ENCODE data around the gene DNAJC27. TPM values are rescaled to one million over a fixed set of nuclear protein-coding genes. Genes with fewer than 3 reads are reported as not detected.
"Not testable (repeated sequence)": the region's sequence is repeated elsewhere in the genome, so short reads cannot be mapped to it uniquely, and the experiment has no call there.

Gene DNAJC27
- polyA plus RNA-seq (2012; ENCODE audit: insufficient read depth, insufficient read length, low read depth), result 2.2 TPM

- TF ChIP-seq CTCF (IDR thresholded peaks at IDR 0.05; ENCODE audit: low read depth, low read length), result no peak
- Histone ChIP-seq H3K27me3 (no peaks in the 10 kb centered on the region), H3K4me1 (no peaks in the 10 kb centered on the region), H3K36me3 (no peaks in the 10 kb centered on the region; the same call in 1 of the 2 replicates), H3K4me3 (ENCODE audit: low read depth, low read length) (peak within 1 kb of the TSS; percentile 98), H3K9me3 (no peaks in the 10 kb centered on the region)
- peak; percentile 99 for DNase-seq
These were observed at the start of gene DNAJC27 for GRCh38 chr2:24971536-24972314. Gene DNAJC27 (minus strand): TSS chr2:24971955. CDS start chr2:24971904, 51 bp downstream.

- H3K4me1 ChIP-seq, result 0 out of 2 replicates have a peak, but pooled peaks cover 3% of the 10 kb centered on the region
- no peaks in the 10 kb centered on the region; the same call in 1 of the 2 replicates for H3K9me3 ChIP-seq
- no peak for TF ChIP-seq CTCF (IDR thresholded peaks at IDR 0.05; ENCODE audit: low read depth, low read length)
- H3K4me3 ChIP-seq (ENCODE audit: low read depth, low read length), result no peak overlapping the region
- H3K36me3 ChIP-seq, result no peaks in the 10 kb centered on the region
- no peaks in the 10 kb centered on the region for H3K27me3 ChIP-seq
- DNase-seq, result no peak
These were observed 46.9 kb upstream of the DNAJC27 start for GRCh38 chr2:25018681-25019080.

GRCh38 chr2:25014631-25015030 is 42.9 kb upstream of the DNAJC27 start:
- Histone ChIP-seq H3K36me3 (no peaks in the 10 kb centered on the region), H3K4me3 (ENCODE audit: low read depth, low read length) (no peak overlapping the region), H3K4me1 (0 out of 2 replicates have a peak, but pooled peaks cover 3% of the 10 kb centered on the region), H3K9me3 (no peaks in the 10 kb centered on the region; the same call in 1 of the 2 replicates), H3K27me3 (no peaks in the 10 kb centered on the region)
- no peak for TF ChIP-seq CTCF (IDR thresholded peaks at IDR 0.05; ENCODE audit: low read depth, low read length)
- no peak for DNase-seq

GRCh38 chr2:25011342-25011741 is 39.6 kb upstream of the DNAJC27 start:
- H3K9me3 ChIP-seq; H3K27me3 ChIP-seq; H3K4me3 ChIP-seq (ENCODE audit: low read depth, low read length); H3K36me3 ChIP-seq; H3K4me1 ChIP-seq; DNase-seq: not testable (repeated sequence)

GRCh38 chr2:25009954-25010353 is 38.2 kb upstream of the DNAJC27 start:
- DNase-seq, result no peak
- H3K4me3 ChIP-seq (ENCODE audit: low read depth, low read length), result no peak overlapping the region
- H3K4me1 ChIP-seq, result 0 out of 2 replicates have a peak, but pooled peaks cover 3% of the 10 kb centered on the region
- no peaks in the 10 kb centered on the region for H3K36me3 ChIP-seq
- H3K9me3 ChIP-seq, result no peaks in the 10 kb centered on the region; the same call in 1 of the 2 replicates
- H3K27me3 ChIP-seq, result no peaks in the 10 kb centered on the region
- TF ChIP-seq CTCF (IDR thresholded peaks at IDR 0.05; ENCODE audit: low read depth, low read length), result no peak

GRCh38 chr2:25002066-25002465 is 30.3 kb upstream of the DNAJC27 start:
- no peaks in the 10 kb centered on the region for H3K9me3 ChIP-seq
- no peaks in the 10 kb centered on the region for H3K36me3 ChIP-seq
- no peak for TF ChIP-seq CTCF (IDR thresholded peaks at IDR 0.05; ENCODE audit: low read depth, low read length)
- H3K4me3 ChIP-seq (ENCODE audit: low read depth, low read length), result no peak overlapping the region
- no peaks in the 10 kb centered on the region for H3K27me3 ChIP-seq
- no peak for DNase-seq
- peaks cover 7% of the 10 kb centered on the region for H3K4me1 ChIP-seq
